HG02852 (cell line): ENCODE results near the gene UBA1.
"Not testable (repeated sequence)": the region's sequence is repeated elsewhere in the genome, so short reads cannot be mapped to it uniquely, and the experiment has no call there.

Experiments
- ATAC-seq: cut with Tn5 transposase; IDR thresholded peaks from one replicate; pipeline ENCODE4 v1.9.1; 2021; ENCODE audit warnings: mild to moderate bottlenecking, moderate library complexity; ENCODE audit not compliant: unreplicated experiment

The UBA1 gene

DNA sequence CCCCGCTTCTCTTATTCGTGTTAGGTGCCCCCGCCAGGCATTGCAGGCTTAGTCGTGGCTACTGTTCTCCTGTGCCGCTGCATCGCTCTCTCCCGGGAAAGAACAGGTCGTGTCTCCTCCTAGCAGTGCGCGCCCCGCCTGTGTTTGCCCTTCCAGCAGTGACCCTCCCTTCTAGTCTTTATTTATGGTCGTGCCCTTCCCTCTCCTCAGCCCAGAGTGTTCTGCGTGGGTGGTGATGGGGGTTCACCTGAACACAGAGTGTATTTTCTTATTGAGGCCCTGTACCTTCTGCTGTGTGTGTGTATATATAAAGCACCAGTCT lies 54.3 kb downstream of the UBA1 start:
- no peak for ATAC-seq

GRCh38 chrX:47248576-47248975 lies 54.9 kb downstream of the UBA1 start:
- ATAC-seq, result no peak

DNA sequence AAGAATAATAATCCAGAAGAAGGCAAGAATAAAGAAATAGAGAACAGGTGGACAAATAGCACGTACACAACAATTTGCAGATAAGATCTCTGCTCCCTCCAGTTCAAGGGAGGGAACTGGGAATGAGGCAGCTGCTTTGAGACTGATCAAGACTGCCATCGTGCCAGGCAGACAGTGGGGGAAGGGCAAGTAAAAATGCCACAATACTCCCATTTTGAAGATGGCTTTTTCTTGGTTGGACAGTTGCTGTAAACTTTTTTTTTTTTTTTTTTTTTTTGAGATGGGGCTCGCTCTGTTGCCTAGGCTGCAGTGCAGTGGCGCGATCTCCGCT lies 56.4 kb downstream of the UBA1 start:
- ATAC-seq, result no peak

- not testable (repeated sequence) for ATAC-seq
Observed at GRCh38 chrX:47257620-47258019, 64.0 kb downstream of the UBA1 start.
